GM10248 (cell line): Measurements from ENCODE around the gene ZNF451.

Source experiments
- CTCF ChIA-PET: fragments of 300-600 bp; sonication (Branson Sonifier 250); formaldehyde crosslinking; extraction: SDS; loops from one replicate; lab custom pipeline; 2021; ENCODE audit warnings: antibody characterized with exemption; lab: Yijun Ruan, JAX
- POLR2A ChIA-PET: fragments of 350-650 bp; sonication (Branson Sonifier 250); formaldehyde crosslinking; extraction: SDS; loops from one replicate; lab custom pipeline; 2020; ENCODE audit warnings: antibody characterized with exemption; lab: Yijun Ruan, JAX
- DNase-seq: peaks from one replicate; pipeline ENCODE4 v3.0.0; 2012; ENCODE audit errors: extremely low spot score
- CTCF ChIP-seq: IDR thresholded peaks from 2 replicates; pipeline ENCODE4 v1.5.1; 2012; ENCODE audit warnings: mild to moderate bottlenecking, low read depth; ENCODE audit errors: extremely low read depth, missing control alignments, control extremely low read depth

Gene ZNF451

GRCh38 chr6:57205550-57206328, 115.8 kb downstream of the ZNF451 start:
- POLR2A ChIA-PET, result no interaction called here
- TF ChIP-seq CTCF, result no peak
- CTCF ChIA-PET, result interaction anchor here (0.8 to 1.6 kb wide), 5 partner anchors 9 to 17 kb away, joined by 3 to 6 read pairs (median 4); partner anchors contain the start of gene RAB23
- DNase-seq, result no peak

- ChIA-PET CTCF (interaction anchor here (1.6 kb wide), 1 partner anchor 15 kb away, joined by 6 read pairs; the partner anchor contains the start of gene RAB23), POLR2A (no interaction called here)
- no peak for TF ChIP-seq CTCF
Measured at GRCh38 chr6:57207141-57207540, 117.2 kb downstream of the ZNF451 start.

DNA sequence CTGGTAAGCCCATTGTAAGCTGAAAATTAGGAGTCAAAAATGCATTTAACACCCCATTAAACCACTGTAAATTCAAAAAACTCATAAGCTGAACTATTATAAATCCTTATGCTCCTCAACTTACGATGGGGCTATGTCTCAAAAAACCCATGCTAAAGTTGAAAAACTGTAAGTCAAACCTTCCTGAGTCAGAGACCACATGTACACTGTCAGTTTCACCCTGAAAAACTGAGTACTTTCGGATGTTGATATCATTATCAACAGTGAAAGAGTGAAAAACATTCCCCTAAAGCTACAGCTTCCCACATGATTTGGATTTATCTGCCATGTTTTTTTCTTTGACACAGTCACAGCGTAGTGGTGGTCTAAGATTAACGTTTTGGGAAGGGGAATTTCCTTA, 117.9 kb downstream of the ZNF451 start:
- ChIA-PET CTCF (interaction anchor here (1.4 kb wide), 1 partner anchor 108 kb away, joined by 5 read pairs; no protein-coding TSS in a partner anchor), POLR2A (no interaction called here)
- no peak for DNase-seq
- TF ChIP-seq CTCF, result no peak

More at GRCh38 chr6:57207141-57207540, 117.2 kb downstream of the ZNF451 start:
- no peak for DNase-seq

- no peak for TF ChIP-seq CTCF
Measured at GRCh38 chr6:57209030-57209429, 119.0 kb downstream of the ZNF451 start.

DNA sequence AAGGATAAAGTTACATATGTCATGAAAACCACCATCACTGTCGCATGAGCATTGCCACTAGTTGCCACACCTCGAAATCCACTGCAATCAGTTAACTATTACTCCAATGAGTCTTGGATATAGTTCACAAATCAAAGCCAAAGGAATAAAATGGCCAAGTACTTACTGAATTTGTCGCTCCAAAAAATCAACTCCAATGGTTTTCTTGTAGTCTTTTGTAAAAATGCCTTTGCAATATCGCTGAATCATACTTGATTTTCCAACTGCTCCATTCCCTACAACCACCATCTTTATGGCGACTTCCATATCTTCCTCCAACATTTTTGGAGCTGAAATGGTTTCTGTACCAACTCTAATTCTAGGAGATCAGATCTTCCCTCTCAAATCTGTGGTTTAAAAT, 120.1 kb downstream of the ZNF451 start:
- no peak for TF ChIP-seq CTCF
- CTCF ChIA-PET, result no interaction called here
- no peak for DNase-seq
- POLR2A ChIA-PET, result no interaction called here

More at GRCh38 chr6:57209030-57209429, 119.0 kb downstream of the ZNF451 start:
- POLR2A ChIA-PET, result no interaction called here
- CTCF ChIA-PET, result interaction anchor here (1.4 kb wide), 1 partner anchor 107 kb away, joined by 5 read pairs; no protein-coding TSS in a partner anchor
- no peak for DNase-seq

GRCh38 chr6:57215260-57215659, 125.3 kb downstream of the ZNF451 start:
- CTCF ChIA-PET, result interaction anchor here (2.1 kb wide), 1 partner anchor 9 kb away, joined by 4 read pairs; no protein-coding TSS in a partner anchor
- POLR2A ChIA-PET, result no interaction called here

More at GRCh38 chr6:57215260-57215659, 125.3 kb downstream of the ZNF451 start:
- no peak for TF ChIP-seq CTCF
- no peak for DNase-seq
